ENCODE measurements around the gene POLR3B.
"Not testable (repeated sequence)": the region's sequence is repeated elsewhere in the genome, so short reads cannot be mapped to it uniquely, and the experiment has no call there.

POLR3B gene

DNA sequence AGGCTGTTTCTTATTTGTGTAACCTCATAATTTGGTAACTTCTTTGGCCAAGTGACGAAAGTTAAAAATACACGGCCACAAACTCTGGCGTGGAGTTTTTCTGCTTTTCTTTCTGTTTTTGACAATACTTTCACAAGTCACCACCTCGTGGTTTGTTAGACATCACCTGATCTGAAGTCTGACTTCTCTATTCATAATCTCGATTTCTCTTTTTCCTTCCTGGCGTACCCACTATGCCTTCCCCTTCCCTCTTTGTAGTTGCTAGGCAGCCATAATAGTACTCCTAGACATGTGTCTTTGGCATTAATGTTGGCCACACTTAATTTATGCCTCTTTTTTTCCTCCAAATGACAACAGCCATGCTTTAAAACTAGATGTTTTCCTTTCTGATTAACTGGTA lies 97.6 kb downstream of the POLR3B start:
- no peak overlapping the region for H3K9ac ChIP-seq (ENCODE audit: low read length)
- H3K27ac ChIP-seq (ENCODE audit: low read depth, low read length) = no peak overlapping the region
- H3K27me3 ChIP-seq (ENCODE audit: control insufficient read depth, insufficient read depth, low read length) = no peaks in the 10 kb centered on the region
- H3K36me3 ChIP-seq (ENCODE audit: control insufficient read depth, insufficient read depth, low read length) = no peaks in the 10 kb centered on the region
- H3K4me3 ChIP-seq (ENCODE audit: low read length) = no peak overlapping the region
- H3K4me1 ChIP-seq (ENCODE audit: control insufficient read depth, insufficient read depth, low read length) = no peaks in the 10 kb centered on the region

DNA sequence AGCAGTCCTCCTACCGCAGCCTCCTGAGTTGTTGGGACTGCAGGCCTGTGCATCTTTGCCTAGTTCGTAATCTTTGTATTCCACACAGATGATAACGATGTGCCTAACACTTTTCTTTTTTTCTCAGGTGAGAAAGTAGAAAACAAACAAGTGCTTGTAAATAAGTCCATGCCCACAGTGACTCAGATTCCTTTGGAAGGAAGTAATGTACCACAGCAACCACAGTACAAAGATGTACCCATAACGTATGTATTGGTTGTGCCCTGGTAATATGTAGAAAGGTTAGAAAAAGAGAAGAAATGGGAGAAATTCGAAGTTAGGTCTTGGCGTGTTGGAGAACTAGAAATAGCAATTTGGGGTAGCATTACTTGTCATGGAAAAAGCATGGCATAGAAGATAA lies 101.6 kb downstream of the POLR3B start:
- H3K9ac ChIP-seq (ENCODE audit: low read length) = no peak overlapping the region

DNA sequence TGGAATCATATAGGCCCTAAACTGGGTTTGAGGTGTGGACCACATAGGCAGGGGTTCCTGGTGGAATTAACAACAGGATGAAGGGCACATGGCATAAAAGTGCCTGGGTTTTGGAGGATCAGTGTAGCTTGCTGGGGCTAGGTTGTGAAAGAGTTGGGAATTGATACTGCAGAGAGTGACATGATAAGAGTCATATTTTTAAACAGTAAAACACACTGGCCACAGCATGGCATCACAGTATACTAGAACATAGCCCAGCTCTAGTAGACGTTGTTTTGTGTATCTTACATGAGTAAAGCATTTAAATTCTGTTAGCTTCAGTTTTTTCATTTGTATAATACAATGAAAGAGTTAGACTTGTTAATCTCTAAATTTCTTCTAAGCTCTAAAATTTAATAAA lies 102.0 kb downstream of the POLR3B start:
- no peak overlapping the region for H3K9ac ChIP-seq (ENCODE audit: low read length)
- no peaks in the 10 kb centered on the region for H3K36me3 ChIP-seq (ENCODE audit: control insufficient read depth, insufficient read depth, low read length)

More for the DNA sequence above, 101.6 kb downstream of the POLR3B start:
- Histone ChIP-seq H3K36me3 (ENCODE audit: control insufficient read depth, insufficient read depth, low read length) (no peaks in the 10 kb centered on the region), H3K4me3 (ENCODE audit: low read length) (no peak overlapping the region), H3K27me3 (ENCODE audit: control insufficient read depth, insufficient read depth, low read length) (no peaks in the 10 kb centered on the region), H3K27ac (ENCODE audit: low read depth, low read length) (no peak overlapping the region), H3K4me1 (ENCODE audit: control insufficient read depth, insufficient read depth, low read length) (no peaks in the 10 kb centered on the region)

DNA sequence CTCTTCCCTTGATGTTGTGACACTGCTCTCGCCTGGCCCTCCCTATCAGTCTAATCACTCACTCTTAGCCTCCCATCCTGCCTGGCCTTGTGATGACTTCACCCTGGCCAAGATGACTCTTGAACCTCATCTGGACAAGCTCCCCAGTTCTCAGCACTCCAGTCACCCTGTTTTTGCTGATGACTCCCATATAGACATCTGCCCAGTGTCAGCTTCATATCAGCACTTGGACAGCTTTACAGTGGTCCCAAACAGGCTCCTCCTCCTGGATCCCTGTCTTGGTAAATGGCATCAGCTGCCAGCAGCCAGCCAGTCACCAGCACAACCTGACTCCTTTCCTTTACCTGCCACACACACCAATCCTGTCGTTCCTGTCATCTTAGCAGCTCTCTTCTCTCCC lies 104.2 kb downstream of the POLR3B start:
- no peaks in the 10 kb centered on the region for H3K27me3 ChIP-seq (ENCODE audit: control insufficient read depth, insufficient read depth, low read length)
- no peak overlapping the region for H3K27ac ChIP-seq (ENCODE audit: low read depth, low read length)
- H3K36me3 ChIP-seq (ENCODE audit: control insufficient read depth, insufficient read depth, low read length) = no peaks in the 10 kb centered on the region
- no peak overlapping the region for H3K9ac ChIP-seq (ENCODE audit: low read length)
- H3K4me1 ChIP-seq (ENCODE audit: control insufficient read depth, insufficient read depth, low read length) = no peaks in the 10 kb centered on the region
- H3K4me3 ChIP-seq (ENCODE audit: low read length) = no peak overlapping the region

More for the DNA sequence above, 102.0 kb downstream of the POLR3B start:
- H3K27me3 ChIP-seq (ENCODE audit: control insufficient read depth, insufficient read depth, low read length) = no peaks in the 10 kb centered on the region
- H3K4me3 ChIP-seq (ENCODE audit: low read length) = no peak overlapping the region
- H3K27ac ChIP-seq (ENCODE audit: low read depth, low read length) = no peak overlapping the region
- H3K4me1 ChIP-seq (ENCODE audit: control insufficient read depth, insufficient read depth, low read length) = no peaks in the 10 kb centered on the region

DNA sequence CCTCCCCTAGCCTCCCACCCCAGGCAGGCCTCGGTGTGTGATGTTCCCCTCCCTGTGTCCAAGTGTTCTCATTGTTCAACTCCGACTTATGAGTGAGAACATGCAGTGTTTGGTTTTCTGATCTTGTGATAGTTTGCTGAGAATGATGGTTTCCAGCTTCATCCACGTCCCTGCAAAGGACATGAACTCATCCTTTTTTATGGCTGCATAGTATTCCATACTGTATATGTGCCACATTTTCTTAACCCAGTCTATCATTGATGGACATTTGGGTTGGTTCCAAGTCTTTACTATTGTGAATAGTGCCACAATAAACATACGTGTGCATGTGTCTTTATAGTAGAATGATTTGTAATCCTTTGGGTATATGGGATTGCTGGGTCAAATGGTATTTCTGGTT lies 108.1 kb downstream of the POLR3B start:
- not testable (repeated sequence) for H3K36me3 ChIP-seq (ENCODE audit: control insufficient read depth, insufficient read depth, low read length); H3K9ac ChIP-seq (ENCODE audit: low read length); H3K27me3 ChIP-seq (ENCODE audit: control insufficient read depth, insufficient read depth, low read length); H3K27ac ChIP-seq (ENCODE audit: low read depth, low read length); H3K4me1 ChIP-seq (ENCODE audit: control insufficient read depth, insufficient read depth, low read length); H3K4me3 ChIP-seq (ENCODE audit: low read length)

DNA sequence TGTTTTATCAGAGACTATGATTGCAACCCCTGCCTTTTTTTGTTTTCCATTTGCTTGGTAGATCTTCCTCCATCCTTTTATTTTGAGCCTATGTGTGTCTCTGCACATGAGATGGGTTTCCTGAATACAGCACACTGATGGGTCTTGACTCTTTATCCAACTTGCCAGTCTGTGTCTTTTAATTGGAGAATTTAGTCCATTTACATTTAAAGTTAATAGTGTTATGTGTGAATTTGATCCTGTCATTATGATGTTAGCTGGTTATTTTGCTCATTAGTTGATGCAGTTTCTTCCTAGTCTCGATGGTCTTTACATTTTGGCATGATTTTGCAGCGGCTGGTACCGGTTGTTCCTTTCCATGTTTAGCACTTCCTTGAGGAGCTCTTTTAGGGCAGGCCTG lies 118.1 kb downstream of the POLR3B start:
- H3K36me3 ChIP-seq (ENCODE audit: control insufficient read depth, insufficient read depth, low read length); H3K27ac ChIP-seq (ENCODE audit: low read depth, low read length); H3K9ac ChIP-seq (ENCODE audit: low read length); H3K4me1 ChIP-seq (ENCODE audit: control insufficient read depth, insufficient read depth, low read length); H3K4me3 ChIP-seq (ENCODE audit: low read length); H3K27me3 ChIP-seq (ENCODE audit: control insufficient read depth, insufficient read depth, low read length): not testable (repeated sequence)

DNA sequence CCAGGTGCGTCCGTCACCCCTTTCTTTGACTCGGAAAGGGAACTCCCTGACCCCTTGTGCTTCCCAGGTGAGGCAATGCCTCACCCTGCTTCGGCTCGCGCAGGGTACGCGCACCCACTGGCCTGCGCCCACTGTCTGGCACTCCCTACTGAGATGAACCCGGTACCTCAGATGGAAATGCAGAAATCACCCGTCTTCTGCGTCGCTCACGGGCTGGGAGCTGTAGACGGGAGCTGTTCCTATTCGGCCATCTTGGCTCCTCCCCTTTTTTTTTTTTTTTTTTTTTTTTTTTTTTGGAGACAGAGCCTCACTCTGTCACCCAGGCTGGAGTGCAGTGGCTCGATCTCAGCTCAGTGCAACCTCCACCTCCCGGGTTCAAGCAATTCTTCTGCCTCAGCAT lies 120.1 kb downstream of the POLR3B start:
- not testable (repeated sequence) for H3K27me3 ChIP-seq (ENCODE audit: control insufficient read depth, insufficient read depth, low read length); H3K36me3 ChIP-seq (ENCODE audit: control insufficient read depth, insufficient read depth, low read length); H3K27ac ChIP-seq (ENCODE audit: low read depth, low read length); H3K9ac ChIP-seq (ENCODE audit: low read length); H3K4me1 ChIP-seq (ENCODE audit: control insufficient read depth, insufficient read depth, low read length); H3K4me3 ChIP-seq (ENCODE audit: low read length)

DNA sequence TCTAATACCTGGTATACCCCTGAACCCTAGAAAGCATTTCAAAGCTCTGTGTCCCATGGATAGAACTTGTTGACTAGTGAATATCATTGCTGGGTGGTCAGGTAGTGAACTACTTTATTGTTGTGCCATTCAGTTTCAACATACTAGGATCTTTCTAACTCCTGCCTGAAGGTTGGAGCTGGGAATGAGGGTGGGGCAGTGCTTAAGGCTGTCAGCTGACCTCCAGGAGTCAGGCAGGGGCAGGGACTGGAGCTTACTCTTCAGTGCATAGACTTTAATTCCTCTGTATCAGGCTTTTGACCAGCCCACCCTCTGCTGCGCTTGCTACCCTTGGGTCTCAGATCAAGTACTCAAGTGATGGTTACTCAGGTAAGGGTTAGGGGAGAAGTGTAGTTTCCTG lies 122.7 kb downstream of the POLR3B start:
- Histone ChIP-seq H3K4me3 (ENCODE audit: low read length) (no peak overlapping the region), H3K4me1 (ENCODE audit: control insufficient read depth, insufficient read depth, low read length) (no peaks in the 10 kb centered on the region), H3K36me3 (ENCODE audit: control insufficient read depth, insufficient read depth, low read length) (no peaks in the 10 kb centered on the region), H3K27me3 (ENCODE audit: control insufficient read depth, insufficient read depth, low read length) (no peaks in the 10 kb centered on the region), H3K9ac (ENCODE audit: low read length) (no peak overlapping the region), H3K27ac (ENCODE audit: low read depth, low read length) (no peak overlapping the region)

DNA sequence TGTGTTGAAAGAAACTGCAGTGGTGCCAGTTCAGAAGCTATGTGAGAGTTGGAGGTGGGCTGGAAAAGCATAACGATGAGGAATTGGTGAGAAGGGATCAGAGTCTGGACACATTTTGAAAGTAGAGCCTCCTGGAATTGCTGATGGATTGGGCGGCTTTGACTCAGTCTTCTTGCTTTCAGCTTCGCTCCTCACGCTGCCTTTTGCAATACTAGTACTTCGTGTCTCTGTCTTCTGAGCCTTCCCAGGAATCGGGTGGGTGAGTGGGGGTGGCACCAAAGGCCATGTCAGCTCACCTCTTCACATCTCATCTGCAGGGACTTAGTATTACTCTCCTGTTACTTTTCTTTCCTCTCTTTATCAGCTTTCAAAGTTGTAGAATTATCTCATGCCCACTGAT lies 123.7 kb downstream of the POLR3B start:
- Histone ChIP-seq H3K4me1 (ENCODE audit: control insufficient read depth, insufficient read depth, low read length) (no peaks in the 10 kb centered on the region), H3K36me3 (ENCODE audit: control insufficient read depth, insufficient read depth, low read length) (no peaks in the 10 kb centered on the region)

DNA sequence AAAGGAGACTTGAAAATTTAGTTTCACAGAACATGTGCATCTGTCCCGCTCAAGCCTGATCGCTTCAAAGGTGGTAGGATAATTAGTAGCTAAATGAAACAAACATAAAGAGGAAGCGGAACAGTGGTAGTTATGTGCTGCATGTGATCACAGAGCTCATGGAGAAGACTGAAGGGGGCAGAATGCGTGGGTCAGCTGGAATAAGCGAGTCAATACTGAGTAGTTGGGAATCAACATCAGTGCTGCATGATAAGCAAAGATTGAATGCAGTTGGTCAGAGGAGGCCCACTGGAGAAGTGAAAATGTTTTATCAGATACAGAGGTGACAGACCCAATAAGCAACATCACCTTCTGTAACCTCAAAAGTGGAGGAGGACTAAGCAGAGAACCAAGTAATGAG lies 130.1 kb downstream of the POLR3B start:
- no peaks in the 10 kb centered on the region for H3K27me3 ChIP-seq (ENCODE audit: control insufficient read depth, insufficient read depth, low read length)
- no peak overlapping the region for H3K9ac ChIP-seq (ENCODE audit: low read length)
- no peaks in the 10 kb centered on the region for H3K4me1 ChIP-seq (ENCODE audit: control insufficient read depth, insufficient read depth, low read length)
- no peak overlapping the region for H3K4me3 ChIP-seq (ENCODE audit: low read length)
- no peak overlapping the region for H3K27ac ChIP-seq (ENCODE audit: low read depth, low read length)
- no peaks in the 10 kb centered on the region for H3K36me3 ChIP-seq (ENCODE audit: control insufficient read depth, insufficient read depth, low read length)

More for the DNA sequence above, 123.7 kb downstream of the POLR3B start:
- H3K9ac ChIP-seq (ENCODE audit: low read length) = no peak overlapping the region
- H3K27ac ChIP-seq (ENCODE audit: low read depth, low read length) = no peak overlapping the region
- no peak overlapping the region for H3K4me3 ChIP-seq (ENCODE audit: low read length)
- H3K27me3 ChIP-seq (ENCODE audit: control insufficient read depth, insufficient read depth, low read length) = no peaks in the 10 kb centered on the region

DNA sequence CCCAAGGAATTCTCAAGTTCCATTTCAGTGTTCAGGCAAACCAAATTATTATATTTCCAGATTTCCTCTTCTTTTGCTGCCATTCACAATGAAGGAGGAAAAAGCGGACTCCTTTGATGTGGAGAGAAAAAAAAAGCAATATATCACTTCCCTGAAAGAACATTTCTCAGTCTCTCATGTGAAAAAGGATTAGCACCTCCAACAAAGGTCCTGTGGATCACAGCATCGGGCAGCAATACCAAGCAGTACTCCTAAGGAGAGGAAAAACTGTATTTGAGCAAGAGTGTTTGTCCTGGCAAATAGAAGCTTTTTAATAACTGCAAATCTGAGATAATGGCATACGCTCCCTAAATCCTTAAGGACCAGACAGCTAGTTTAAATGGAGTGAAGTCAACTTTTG lies 131.3 kb downstream of the POLR3B start:
- Histone ChIP-seq H3K9ac (ENCODE audit: low read length) (no peak overlapping the region), H3K36me3 (ENCODE audit: control insufficient read depth, insufficient read depth, low read length) (no peaks in the 10 kb centered on the region), H3K4me1 (ENCODE audit: control insufficient read depth, insufficient read depth, low read length) (no peaks in the 10 kb centered on the region), H3K27ac (ENCODE audit: low read depth, low read length) (no peak overlapping the region), H3K4me3 (ENCODE audit: low read length) (no peak overlapping the region), H3K27me3 (ENCODE audit: control insufficient read depth, insufficient read depth, low read length) (no peaks in the 10 kb centered on the region)

DNA sequence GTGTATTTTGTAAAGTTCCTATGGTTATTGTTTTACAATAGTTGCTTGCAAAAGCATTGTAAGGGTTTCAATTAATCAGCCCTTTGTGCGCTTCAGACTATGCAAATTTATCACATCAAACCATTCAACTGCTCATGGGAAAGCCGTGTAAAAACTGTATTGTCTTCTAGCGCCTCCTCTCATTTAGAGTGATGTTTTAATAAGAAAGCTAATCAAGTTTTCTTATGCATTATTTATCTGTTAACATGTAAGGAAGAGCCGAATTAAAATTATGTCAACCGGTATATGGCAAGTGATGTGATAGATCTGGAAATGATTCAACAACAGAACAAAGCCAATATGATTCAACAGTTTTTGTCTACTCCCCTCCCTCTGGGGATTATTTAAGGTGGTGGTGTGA lies 132.7 kb downstream of the POLR3B start:
- no peak overlapping the region for H3K9ac ChIP-seq (ENCODE audit: low read length)
- no peaks in the 10 kb centered on the region for H3K36me3 ChIP-seq (ENCODE audit: control insufficient read depth, insufficient read depth, low read length)
- H3K27ac ChIP-seq (ENCODE audit: low read depth, low read length) = no peak overlapping the region
- H3K27me3 ChIP-seq (ENCODE audit: control insufficient read depth, insufficient read depth, low read length) = no peaks in the 10 kb centered on the region
- H3K4me1 ChIP-seq (ENCODE audit: control insufficient read depth, insufficient read depth, low read length) = no peaks in the 10 kb centered on the region
- H3K4me3 ChIP-seq (ENCODE audit: low read length) = no peak overlapping the region

DNA sequence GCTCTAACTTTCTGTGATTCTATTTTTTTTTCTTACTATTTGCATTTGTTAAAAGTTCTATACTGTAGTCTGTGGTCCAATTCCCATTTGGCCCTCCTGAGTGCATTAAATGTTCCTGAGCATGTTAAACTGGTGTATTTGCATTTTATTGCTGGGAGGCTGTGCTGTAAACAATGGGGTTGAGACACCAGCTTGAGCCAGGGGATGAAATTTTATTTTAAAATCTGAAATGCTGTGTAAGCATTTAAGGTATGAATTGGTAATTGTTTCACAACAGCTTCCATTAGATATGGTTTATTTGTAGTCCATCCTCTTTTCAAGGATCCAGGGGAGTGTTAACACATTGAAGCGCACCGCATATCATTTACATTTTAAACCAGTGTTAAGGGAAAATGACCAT lies 135.3 kb downstream of the POLR3B start:
- H3K27me3 ChIP-seq (ENCODE audit: control insufficient read depth, insufficient read depth, low read length) = no peaks in the 10 kb centered on the region
- no peak overlapping the region for H3K9ac ChIP-seq (ENCODE audit: low read length)
- H3K4me3 ChIP-seq (ENCODE audit: low read length) = no peak overlapping the region
- H3K4me1 ChIP-seq (ENCODE audit: control insufficient read depth, insufficient read depth, low read length) = no peaks in the 10 kb centered on the region
- peaks cover 2% of the 10 kb centered on the region for H3K36me3 ChIP-seq (ENCODE audit: control insufficient read depth, insufficient read depth, low read length)
- no peak overlapping the region for H3K27ac ChIP-seq (ENCODE audit: low read depth, low read length)

DNA sequence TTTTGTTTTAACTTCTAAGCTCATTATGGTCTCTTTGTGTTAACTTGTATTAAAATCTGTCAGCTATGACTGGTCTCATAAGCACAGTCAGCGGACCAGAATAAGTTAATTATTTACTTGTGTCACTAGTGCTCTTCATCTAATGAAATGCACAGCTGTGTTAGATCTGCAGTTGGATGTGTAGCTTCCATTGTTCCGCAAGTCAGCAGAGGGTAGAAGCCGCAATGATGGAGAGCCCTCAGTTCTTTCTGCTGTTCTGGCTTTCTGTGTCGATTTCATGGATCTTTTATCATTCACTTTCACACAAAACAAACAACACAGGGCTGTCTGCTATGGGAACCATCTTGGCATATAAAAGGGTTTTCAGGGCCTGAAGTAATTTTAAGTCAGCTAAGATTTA lies 136.0 kb downstream of the POLR3B start:
- H3K36me3 ChIP-seq (ENCODE audit: control insufficient read depth, insufficient read depth, low read length) = peaks cover 2% of the 10 kb centered on the region
- H3K27me3 ChIP-seq (ENCODE audit: control insufficient read depth, insufficient read depth, low read length) = no peaks in the 10 kb centered on the region
- H3K4me1 ChIP-seq (ENCODE audit: control insufficient read depth, insufficient read depth, low read length) = no peaks in the 10 kb centered on the region
- H3K9ac ChIP-seq (ENCODE audit: low read length) = no peak overlapping the region
- H3K4me3 ChIP-seq (ENCODE audit: low read length) = no peak overlapping the region
- no peak overlapping the region for H3K27ac ChIP-seq (ENCODE audit: low read depth, low read length)
